Gastrocnemius medialis (tissue), 4 donors: ENCODE results near the gene PRRT1. TPM values are rescaled to one million over a fixed set of nuclear protein-coding genes. Genes with fewer than 3 reads are reported as not detected.

Source experiments
- ATAC-seq, 2 donors: fragments of 150-250 bp; one replicate each; pipeline ENCODE4 v1.9.1; 2016
- DNase-seq, 2 donors: peaks; one replicate each; pipeline ENCODE4 v3.0.0-alpha.2; 2019
- H3K27ac ChIP-seq, 4 donors: fragments of 200-600 bp; sonication (generic); 1 replicate in 1 of 4; 2 replicates in 3 of 4; pipeline ENCODE4 v1.5.1; 2016 to 2018; ENCODE audit warnings: mild to moderate bottlenecking in 2 of 4, moderate library complexity in 1 of 4
- H3K27me3 ChIP-seq, 3 donors: fragments of 200-600 bp; sonication (generic) in 2 of 3; 1 replicate in 1 of 3; 2 replicates in 2 of 3; pipeline versions ENCODE4 v1.5.1 to v1.6.0; 2016 to 2019; ENCODE audit warnings: mild to moderate bottlenecking in 1 of 3, moderate library complexity in 1 of 3
- H3K36me3 ChIP-seq, 2 donors: fragments of 200-600 bp; sonication (generic) in 1 of 2; one replicate each; pipeline ENCODE4 v1.5.1; 2017 to 2018
- H3K4me1 ChIP-seq, 2 donors: fragments of 200-600 bp; sonication (generic) in 1 of 2; one replicate each; pipeline ENCODE4 v1.5.1; 2016 to 2017; ENCODE audit warnings: mild to moderate bottlenecking in 2 of 2
- H3K4me3 ChIP-seq, 4 donors: fragments of 200-600 bp; sonication (generic) in 3 of 4; 1 replicate in 1 of 4; 2 replicates in 3 of 4; pipeline ENCODE4 v1.5.1; 2016 to 2019; ENCODE audit warnings: mild to moderate bottlenecking in 2 of 4
- H3K9me3 ChIP-seq, 3 donors: fragments of 200-600 bp; sonication (generic) in 2 of 3; 1 replicate in 1 of 3; 2 replicates in 2 of 3; pipeline ENCODE4 v1.5.1; 2016 to 2019
- CTCF ChIP-seq, 5 experiments: fragments of 450-650 bp in 3 of 5; fragments of 200-600 bp in 2 of 5; sonication (generic) in 2 of 5; IDR thresholded peaks in 4 of 5; conservative IDR thresholded peaks in 1 of 5; 1 replicate in 4 of 5; 2 replicates in 1 of 5; pipeline ENCODE4 v1.5.1; 2016 to 2019; ENCODE audit warnings: antibody characterized with exemption in 5 of 5, mild to moderate bottlenecking in 3 of 5, moderate library complexity in 3 of 5
- POLR2A ChIP-seq, 2 donors: fragments of 450-650 bp; IDR thresholded peaks; one replicate each; pipeline ENCODE4 v1.6.1; 2017; ENCODE audit warnings: antibody characterized with exemption in 2 of 2, mild to moderate bottlenecking in 2 of 2, moderate library complexity in 2 of 2
- in situ Hi-C, 4 donors: fragments of 200-750 bp; cut with MboI; loops; one replicate each; pipeline versions ENCODE4 v1.15.0 to v1.8.0; 2017; ENCODE audit warnings: low sequenced_read_pairs in 4 of 4
- intact Hi-C: fragments of 100-400 bp; cut with DNase I; formaldehyde crosslinking; loops from one replicate; pipeline ENCODE4 v1.15.1; 2023; ENCODE audit warnings: low total_unique reads
- total RNA-seq, 4 donors: library from RNA; depleted of rRNA; stranded (reverse); fragments of >200 nt; gene quantifications; one replicate each; pipeline versions ENCODE4 v1.1.0 to v1.2.3, GENCODE V29; 2016

The PRRT1 gene
- total RNA-seq, 4 donors from 2014 or later: 0.49 TPM; not detected in 3

- in situ Hi-C loops (loop anchor here in 1 of 4 donors (25.0 kb wide), 1 partner anchor 177 kb away; the partner anchor contains the start of genes DXO, NELFE and SKIC2), intact Hi-C loops (no loop called here)
- H3K27me3 ChIP-seq: no peaks in the 10 kb centered on the region
- no peak overlapping the region for H3K4me3 ChIP-seq
- no peaks in the 10 kb centered on the region for H3K9me3 ChIP-seq
- no peak overlapping the region for H3K27ac ChIP-seq
- ATAC-seq: no peak
- no peaks in the 10 kb centered on the region for H3K4me1 ChIP-seq
- no peak for DNase-seq
- no peak for TF ChIP-seq POLR2A (IDR thresholded peaks at IDR 0.05)
- no peak for TF ChIP-seq CTCF (IDR thresholded peaks at IDR 0.05 in 4 of 5, conservative IDR thresholded peaks at IDR 0.05 in 1 of 5)
- H3K36me3 ChIP-seq: no peaks in the 10 kb centered on the region
Observed at GRCh38 chr6:32139590-32139989, 12.1 kb downstream of the PRRT1 start.

- DNase-seq (no peak), ATAC-seq (no peak)
- TF ChIP-seq CTCF (IDR thresholded peaks at IDR 0.05 in 4 of 5, conservative IDR thresholded peaks at IDR 0.05 in 1 of 5) (no peak), POLR2A (IDR thresholded peaks at IDR 0.05) (no peak)
- Histone ChIP-seq H3K4me1 (no peaks in the 10 kb centered on the region), H3K9me3 (no peaks in the 10 kb centered on the region), H3K36me3 (no peaks in the 10 kb centered on the region), H3K4me3 (no peak overlapping the region), H3K27me3 (no peaks in the 10 kb centered on the region), H3K27ac (no peak overlapping the region)
- intact Hi-C loops: no loop called here
- in situ Hi-C loops: loop anchor here in 1 of 4 donors (25.0 kb wide), 1 partner anchor 175 kb away; the partner anchor contains the start of genes DXO, NELFE and SKIC2
Observed at GRCh38 chr6:32137454-32137853, 14.3 kb downstream of the PRRT1 start.

GRCh38 chr6:32133786-32134185 is 18.0 kb downstream of the PRRT1 start:
- in situ Hi-C loops (loop anchor here in 1 of 4 donors (25.0 kb wide), 1 partner anchor 171 kb away; the partner anchor contains the start of genes DXO, NELFE and SKIC2), intact Hi-C loops (no loop called here)
- TF ChIP-seq POLR2A (IDR thresholded peaks at IDR 0.05) (no peak), CTCF (IDR thresholded peaks at IDR 0.05 in 4 of 5, conservative IDR thresholded peaks at IDR 0.05 in 1 of 5) (no peak)
- ATAC-seq (no peak), DNase-seq (no peak)
- Histone ChIP-seq H3K27me3 (no peaks in the 10 kb centered on the region), H3K27ac (no peak overlapping the region), H3K36me3 (no peaks in the 10 kb centered on the region), H3K4me3 (no peak overlapping the region), H3K4me1 (peaks cover 9 to 10% of the 10 kb centered on the region in 2 donors), H3K9me3 (no peaks in the 10 kb centered on the region)

DNA sequence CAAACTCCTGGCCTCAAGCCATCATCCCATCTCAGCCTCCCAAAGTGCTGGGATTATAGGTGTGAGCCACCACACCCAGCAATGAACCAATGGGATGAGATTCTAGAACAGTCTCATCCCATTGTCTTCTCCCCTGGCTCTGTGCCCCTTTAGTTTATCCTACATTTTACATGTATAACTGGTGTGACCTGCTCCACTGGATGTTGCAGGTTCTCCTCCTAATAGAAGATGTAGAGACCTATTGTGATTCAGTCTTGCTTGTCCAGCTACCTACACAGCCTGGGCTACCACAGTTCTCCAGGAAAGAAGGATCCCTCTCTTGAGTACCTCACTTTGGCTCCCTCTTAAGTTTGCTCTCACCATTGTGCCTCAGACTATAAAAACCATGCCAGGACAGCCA is 19.6 kb downstream of the PRRT1 start:
- DNase-seq: no peak
- H3K36me3 ChIP-seq: no peaks in the 10 kb centered on the region
- peaks cover 17 to 21% of the 10 kb centered on the region in 2 donors for H3K4me1 ChIP-seq
- no peaks in the 10 kb centered on the region for H3K27me3 ChIP-seq
- no peak overlapping the region for H3K27ac ChIP-seq
- intact Hi-C loops (no loop called here), in situ Hi-C loops (loop anchor here in 1 of 4 donors (25.0 kb wide), 1 partner anchor 170 kb away; the partner anchor contains the start of genes DXO, NELFE and SKIC2)
- ATAC-seq: no peak
- H3K9me3 ChIP-seq: no peaks in the 10 kb centered on the region
- TF ChIP-seq CTCF (IDR thresholded peaks at IDR 0.05 in 4 of 5, conservative IDR thresholded peaks at IDR 0.05 in 1 of 5): no peak
- TF ChIP-seq POLR2A (IDR thresholded peaks at IDR 0.05): no peak
- no peak overlapping the region for H3K4me3 ChIP-seq
